Urinary bladder (tissue), 4 donors: ENCODE data around the gene CHCHD6. TPM values are rescaled to one million over a fixed set of nuclear protein-coding genes. Genes with fewer than 3 reads are reported as not detected.
"Not testable (repeated sequence)": the region's sequence is repeated elsewhere in the genome, so short reads cannot be mapped to it uniquely, and the experiment has no call there.

Experiments
- DNase-seq: peaks from one replicate; pipeline ENCODE4 v3.0.0-alpha.2; 2015; ENCODE audit errors: extremely low spot score
- H3K27ac ChIP-seq: one replicate; pipeline ENCODE4 v1.5.1; 2013; ENCODE audit warnings: low read depth, mild to moderate bottlenecking, moderate library complexity
- H3K36me3 ChIP-seq: one replicate; pipeline ENCODE4 v1.6.1; 2013; ENCODE audit warnings: mild to moderate bottlenecking, moderate library complexity; ENCODE audit not compliant: insufficient read depth
- H3K4me1 ChIP-seq: one replicate; pipeline ENCODE4 v1.6.1; 2013; ENCODE audit warnings: mild to moderate bottlenecking, moderate library complexity; ENCODE audit not compliant: insufficient read depth
- H3K4me3 ChIP-seq: one replicate; pipeline ENCODE4 v1.5.1; 2013; ENCODE audit warnings: low read depth, low read length
- WGBS: extraction: QIAGEN DNeasy Blood & Tissue Kit; methylation state at CpG from one replicate; pipeline ENCODE4 v1.1.7; 2013; 5-methylcytosine and 5-hydroxymethylcytosine counted together
- polyA plus RNA-seq: library from polyadenylated mRNA; stranded (reverse); fragments of 200-250 nt; gene quantifications from one replicate; pipeline ENCODE4 v1.2.3, GENCODE V29; 2013
- total RNA-seq: library from RNA; depleted of rRNA; stranded (reverse); fragments of >200 nt; gene quantifications from one replicate; pipeline ENCODE4 v1.2.3, GENCODE V29; 2014
- donor health status: healthy with polysubstance abuse.
- donor health status: healthy.

CHCHD6 gene
- total and polyA plus RNA-seq, 2 donors = 5.4 to 20.9 TPM

- no peak overlapping the region for H3K4me3 ChIP-seq
- DNase-seq = no peak
- WGBS = 96% methylated on average over 3 of the region's 3 CpGs
- no peak overlapping the region for H3K27ac ChIP-seq
- H3K36me3 ChIP-seq = no peaks in the 10 kb centered on the region
- no peaks in the 10 kb centered on the region for H3K4me1 ChIP-seq
Measured at GRCh38 chr3:126768903-126769302, 64.9 kb downstream of the CHCHD6 start.

DNA sequence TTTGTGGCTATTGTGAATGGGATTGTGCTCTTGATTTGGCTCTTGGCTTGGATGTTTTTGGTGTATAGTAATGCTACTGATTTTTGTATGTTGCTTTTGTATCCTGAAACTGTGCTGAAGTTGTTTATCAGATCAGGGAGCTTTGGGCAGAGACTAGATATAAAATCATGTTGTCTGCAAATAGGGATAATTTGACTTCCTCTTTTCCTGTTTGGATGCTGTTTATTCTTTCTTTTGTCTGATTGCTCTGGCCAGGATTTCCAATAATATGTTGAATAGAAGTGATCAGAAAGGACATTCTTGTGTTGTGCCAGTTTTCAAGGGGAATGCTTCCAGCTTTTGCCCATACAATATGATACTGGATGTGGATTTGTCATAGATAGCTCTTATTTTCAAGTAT is 66.1 kb downstream of the CHCHD6 start:
- Histone ChIP-seq H3K4me3 (no peak overlapping the region), H3K36me3 (no peaks in the 10 kb centered on the region), H3K4me1 (no peaks in the 10 kb centered on the region), H3K27ac (no peak overlapping the region)
- DNase-seq = no peak

- no peak overlapping the region for H3K4me3 ChIP-seq
Measured at GRCh38 chr3:126773167-126773566, 69.1 kb downstream of the CHCHD6 start.

GRCh38 chr3:126773783-126774182 is 69.7 kb downstream of the CHCHD6 start:
- Histone ChIP-seq H3K4me3 (no peak overlapping the region), H3K27ac (no peak overlapping the region), H3K36me3 (no peaks in the 10 kb centered on the region), H3K4me1 (no peaks in the 10 kb centered on the region)
- DNase-seq = no peak
- WGBS = 95% methylated on average over 1 of the region's 1 CpG

More at GRCh38 chr3:126773167-126773566, 69.1 kb downstream of the CHCHD6 start:
- WGBS = 88% methylated on average over 5 of the region's 5 CpGs
- DNase-seq = no peak
- Histone ChIP-seq H3K36me3 (no peaks in the 10 kb centered on the region), H3K27ac (no peak overlapping the region), H3K4me1 (no peaks in the 10 kb centered on the region)

DNA sequence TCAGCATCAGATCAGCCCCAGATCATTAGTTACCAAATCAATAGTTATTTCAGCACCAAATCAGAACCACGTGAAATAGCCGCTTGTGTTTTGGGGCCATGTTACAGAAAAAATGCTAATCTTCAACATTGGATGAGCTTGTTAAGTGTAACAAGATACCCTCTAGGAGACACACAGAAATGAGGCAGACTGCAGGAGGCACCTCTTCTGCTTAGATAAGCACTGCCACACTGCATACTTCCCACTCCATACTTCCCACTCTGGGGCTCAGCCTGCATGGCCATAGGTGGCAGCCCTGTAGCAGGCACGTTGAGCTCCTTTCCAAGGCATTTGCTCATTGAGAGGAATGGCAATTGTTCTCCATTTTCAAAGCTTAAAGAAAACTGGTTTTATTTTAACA is 73.3 kb downstream of the CHCHD6 start:
- H3K4me1 ChIP-seq = no peaks in the 10 kb centered on the region
- WGBS = 88% methylated on average over 3 of the region's 3 CpGs
- H3K27ac ChIP-seq = no peak overlapping the region

GRCh38 chr3:126780666-126781065 is 76.6 kb downstream of the CHCHD6 start:
- H3K27ac ChIP-seq = no peak overlapping the region
- no peaks in the 10 kb centered on the region for H3K36me3 ChIP-seq
- H3K4me1 ChIP-seq = no peaks in the 10 kb centered on the region
- no peak overlapping the region for H3K4me3 ChIP-seq
- WGBS = 81% methylated on average over 1 of the region's 1 CpG
- DNase-seq = no peak

More for the DNA sequence above, 73.3 kb downstream of the CHCHD6 start:
- Histone ChIP-seq H3K4me3 (no peak overlapping the region), H3K36me3 (no peaks in the 10 kb centered on the region)
- no peak for DNase-seq

DNA sequence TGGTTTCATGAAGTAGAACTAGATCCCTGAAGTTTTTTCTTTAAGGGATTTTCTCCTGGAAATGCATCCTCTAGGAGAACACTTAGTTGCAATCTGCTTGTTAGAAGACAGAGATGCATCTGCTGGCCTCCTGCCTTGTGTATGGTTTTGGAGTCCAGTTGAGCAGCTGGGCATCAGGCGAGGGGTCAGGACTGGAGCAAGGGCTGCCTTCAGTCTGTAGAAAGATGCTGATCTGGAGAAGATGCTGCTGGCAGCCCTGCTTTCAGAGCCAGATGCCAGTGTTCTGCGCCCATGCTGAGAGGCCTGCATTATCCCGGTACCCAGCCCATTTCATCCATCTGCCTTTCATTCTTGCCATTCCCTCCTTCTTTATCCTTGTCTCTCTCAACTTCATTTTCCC is 77.4 kb downstream of the CHCHD6 start:
- H3K36me3 ChIP-seq = no peaks in the 10 kb centered on the region
- no peak for DNase-seq
- 74% methylated on average over 3 of the region's 3 CpGs for WGBS
- H3K27ac ChIP-seq = no peak overlapping the region
- no peak overlapping the region for H3K4me3 ChIP-seq
- no peaks in the 10 kb centered on the region for H3K4me1 ChIP-seq

- 60% methylated on average over 12 of the region's 12 CpGs for WGBS
- H3K27ac ChIP-seq = no peak overlapping the region
- DNase-seq = peak; percentile 62
- no peaks in the 10 kb centered on the region for H3K4me1 ChIP-seq
- no peak overlapping the region for H3K4me3 ChIP-seq
- H3K36me3 ChIP-seq = no peaks in the 10 kb centered on the region
Measured at GRCh38 chr3:126781889-126782491, 78.0 kb downstream of the CHCHD6 start.

GRCh38 chr3:126782536-126782935 is 78.5 kb downstream of the CHCHD6 start:
- Histone ChIP-seq H3K27ac (no peak overlapping the region), H3K4me1 (no peaks in the 10 kb centered on the region), H3K36me3 (no peaks in the 10 kb centered on the region), H3K4me3 (no peak overlapping the region)
- DNase-seq = no peak
- 61% methylated on average over 3 of the region's 3 CpGs for WGBS

- no peaks in the 10 kb centered on the region for H3K36me3 ChIP-seq
- no peak overlapping the region for H3K27ac ChIP-seq
- 70% methylated on average over 2 of the region's 2 CpGs for WGBS
- no peak overlapping the region for H3K4me3 ChIP-seq
- no peaks in the 10 kb centered on the region for H3K4me1 ChIP-seq
- no peak for DNase-seq
Measured at GRCh38 chr3:126784254-126784653, 80.2 kb downstream of the CHCHD6 start.

GRCh38 chr3:126791320-126791719 is 87.3 kb downstream of the CHCHD6 start:
- not testable (repeated sequence) for H3K4me1 ChIP-seq

GRCh38 chr3:126792998-126793397 is 89.0 kb downstream of the CHCHD6 start:
- 96% methylated on average over 1 of the region's 1 CpG for WGBS

More at GRCh38 chr3:126791320-126791719, 87.3 kb downstream of the CHCHD6 start:
- 87% methylated on average over 7 of the region's 7 CpGs for WGBS
- H3K27ac ChIP-seq, H3K4me3 ChIP-seq, DNase-seq, H3K36me3 ChIP-seq: not testable (repeated sequence)

DNA sequence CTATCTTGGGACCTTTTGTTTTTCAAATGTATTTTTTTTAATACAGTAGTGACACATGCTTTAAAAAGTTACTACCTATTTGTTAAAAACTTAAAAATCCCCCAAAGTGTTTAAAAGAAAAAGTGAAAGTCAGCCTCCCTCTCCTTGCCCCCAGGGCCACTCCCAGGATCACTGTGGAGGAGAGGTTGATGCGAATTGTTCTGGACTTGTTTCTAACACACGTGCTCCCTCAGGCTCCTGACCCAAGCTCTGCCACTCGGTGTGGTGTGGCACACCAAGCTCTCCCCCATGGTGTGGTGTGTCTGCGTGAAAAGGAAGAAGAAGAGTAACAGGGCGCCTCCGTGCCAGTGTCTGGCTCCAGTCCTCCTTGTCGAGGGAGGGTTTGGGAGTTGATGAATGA is 93.5 kb downstream of the CHCHD6 start:
- DNase-seq = no peak
- no peaks in the 10 kb centered on the region for H3K4me1 ChIP-seq
- no peak overlapping the region for H3K4me3 ChIP-seq
- no peak overlapping the region for H3K27ac ChIP-seq
- WGBS = 91% methylated on average over 7 of the region's 7 CpGs
- no peaks in the 10 kb centered on the region for H3K36me3 ChIP-seq

More at GRCh38 chr3:126792998-126793397, 89.0 kb downstream of the CHCHD6 start:
- no peaks in the 10 kb centered on the region for H3K36me3 ChIP-seq
- DNase-seq = no peak
- H3K4me3 ChIP-seq = no peak overlapping the region
- no peaks in the 10 kb centered on the region for H3K4me1 ChIP-seq
- H3K27ac ChIP-seq = no peak overlapping the region

DNA sequence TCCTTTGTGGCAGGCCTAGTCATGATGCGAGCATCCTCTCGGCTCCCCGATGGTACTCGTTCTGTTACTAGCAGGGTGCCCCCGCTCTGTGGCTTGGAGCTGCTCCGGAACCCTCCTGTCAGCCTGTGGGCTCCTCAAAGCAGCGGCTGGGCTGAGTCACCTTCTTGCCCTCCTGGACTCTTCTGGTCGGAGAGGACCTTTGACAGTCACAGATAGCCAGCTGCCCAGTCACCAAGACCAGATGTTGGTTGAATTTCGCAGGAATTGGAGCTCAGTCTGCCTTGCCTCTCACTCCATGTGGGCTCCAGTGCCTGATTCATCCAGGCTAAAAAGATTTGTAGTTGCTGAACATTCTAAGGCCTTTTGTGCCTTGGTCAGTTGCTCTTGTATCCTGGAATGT is 94.5 kb downstream of the CHCHD6 start:
- H3K27ac ChIP-seq = no peak overlapping the region
- no peaks in the 10 kb centered on the region for H3K36me3 ChIP-seq
- H3K4me1 ChIP-seq = no peaks in the 10 kb centered on the region
- H3K4me3 ChIP-seq = no peak overlapping the region
- DNase-seq = no peak
- 94% methylated on average over 9 of the region's 9 CpGs for WGBS

DNA sequence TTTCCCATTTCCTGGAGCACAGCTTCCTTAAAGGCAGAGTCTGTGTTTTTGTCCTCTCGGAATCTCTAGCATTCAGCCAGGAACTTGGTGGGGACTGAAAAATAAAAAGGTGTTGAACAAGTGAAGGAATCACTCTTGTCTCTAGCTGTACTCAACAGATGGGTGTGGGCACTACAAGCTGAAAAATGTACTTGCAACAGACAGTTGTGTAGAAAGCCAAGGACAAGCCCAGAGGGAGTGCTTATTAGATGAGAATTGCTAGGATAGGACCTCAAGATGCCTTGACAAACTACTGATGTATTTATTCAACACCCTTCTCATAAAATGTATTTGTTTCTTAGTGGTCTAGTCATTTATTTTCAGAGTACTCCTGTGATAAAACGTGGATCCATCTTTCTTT is 95.1 kb downstream of the CHCHD6 start:
- WGBS = 93% methylated on average over 2 of the region's 2 CpGs
- no peak for DNase-seq
- Histone ChIP-seq H3K36me3 (no peaks in the 10 kb centered on the region), H3K4me3 (no peak overlapping the region), H3K27ac (no peak overlapping the region), H3K4me1 (no peaks in the 10 kb centered on the region)
